Spleen (tissue), 11 donors: Measurements from ENCODE around the gene RC3H2. TPM values are rescaled to one million over a fixed set of nuclear protein-coding genes. Genes with fewer than 3 reads are reported as not detected.

Experiments
- DNase-seq: peaks from one replicate; pipeline ENCODE4 v3.0.0-alpha.2; 2020
- H3K27ac ChIP-seq, 8 donors: fragments of 200-600 bp; sonication (generic) in 7 of 8; 1 replicate in 4 of 8; 2 replicates in 4 of 8; pipeline versions ENCODE4 v1.5.0 to v1.8.0; 2016 to 2021; ENCODE audit warnings: inconsistent platforms in 4 of 8, mild to moderate bottlenecking in 4 of 8, moderate library complexity in 1 of 8
- H3K27me3 ChIP-seq, 7 donors: fragments of 200-600 bp; sonication (generic) in 6 of 7; replicated peaks in 1 of 7; 1 replicate in 4 of 7; 2 replicates in 3 of 7; pipeline versions ENCODE4 v1.5.0 to v1.8.0; 2016 to 2021; ENCODE audit warnings: inconsistent platforms in 3 of 7, mild to moderate bottlenecking in 1 of 7
- H3K36me3 ChIP-seq, 6 donors: fragments of 200-600 bp; sonication (generic) in 5 of 6; 1 replicate in 4 of 6; 2 replicates in 2 of 6; pipeline versions ENCODE4 v1.5.0 to v1.8.0; 2016 to 2021; ENCODE audit warnings: inconsistent platforms in 2 of 6
- H3K4me1 ChIP-seq, 6 donors: fragments of 200-600 bp; sonication (generic) in 5 of 6; 1 replicate in 3 of 6; 2 replicates in 3 of 6; pipeline versions ENCODE4 v1.5.0 to v1.8.0; 2016 to 2021; ENCODE audit warnings: inconsistent platforms in 3 of 6
- H3K4me3 ChIP-seq, 8 donors: fragments of 200-600 bp; sonication (generic) in 7 of 8; 1 replicate in 4 of 8; 2 replicates in 4 of 8; pipeline versions ENCODE4 v1.5.0 to v1.8.0; 2016 to 2021; ENCODE audit warnings: inconsistent platforms in 4 of 8, mild to moderate bottlenecking in 4 of 8, moderate library complexity in 2 of 8
- H3K9me3 ChIP-seq, 8 donors: fragments of 200-600 bp; sonication (generic) in 7 of 8; 1 replicate in 4 of 8; 2 replicates in 4 of 8; pipeline versions ENCODE4 v1.5.0 to v1.8.0; 2016 to 2021; ENCODE audit warnings: inconsistent platforms in 4 of 8
- POLR2A ChIP-seq, 3 donors: fragments of 450-650 bp; IDR thresholded peaks; one replicate each; pipeline ENCODE4 v1.5.1; 2017; ENCODE audit warnings: antibody characterized with exemption in 3 of 3, mild to moderate bottlenecking in 1 of 3
- POLR2AphosphoS5 ChIP-seq, 3 donors: sonication (generic); formaldehyde crosslinking; IDR thresholded peaks; one replicate each; pipeline ENCODE4 v1.5.1; 2017; ENCODE audit warnings: antibody characterized with exemption in 3 of 3
- WGBS, 5 donors: extraction: QIAGEN DNeasy Blood & Tissue Kit in 3 of 5; methylation state at CpG; one replicate each; pipeline versions ENCODE4 v1.1.5 to v1.1.7; 2013 to 2018; 5-methylcytosine and 5-hydroxymethylcytosine counted together
- intact Hi-C: fragments of 100-400 bp; cut with DNase I; formaldehyde crosslinking; loops from one replicate; pipeline ENCODE4 v1.15.0; 2023; ENCODE audit warnings: low total_unique reads
- polyA plus RNA-seq, 3 donors: library from polyadenylated mRNA; stranded (reverse); fragments of 200-250 nt; gene quantifications; one replicate each; pipeline ENCODE4 v1.2.1, GENCODE V29; 2013
- total RNA-seq, 7 donors: library from RNA; depleted of rRNA in 3 of 7; stranded (reverse); fragments of >200 nt in 3 of 7; fragmentation: NEBNext Ultra II Directional in 4 of 7; extraction: Animal tissue kit (Norgen Biotek cat#: 25700) in 4 of 7; gene quantifications; one replicate each; pipeline versions ENCODE4 v1.1.0 to v1.2.1, GENCODE V29; 2016 to 2021
- TF ChIP-seq, protein P1 (sequence below), 11 experiments: fragments of 200-600 bp in 7 of 11; fragments of 450-650 bp in 4 of 11; sonication (generic) in 4 of 11; IDR thresholded peaks in 8 of 11; conservative IDR thresholded peaks in 3 of 11; 1 replicate in 7 of 11; 2 replicates in 4 of 11; pipeline versions ENCODE4 v1.4.0 to v1.8.0; 2016 to 2021; ENCODE audit warnings: antibody characterized with exemption in 11 of 11, inconsistent platforms in 4 of 11, mild to moderate bottlenecking in 1 of 11
- donor health status: healthy with polysubstance abuse.
- donor health status: DM: no; HTN: no; CAD: no; lungs with moderate emphysema.
- donor health status: DM: no; HTN: no; CAD: no.
- donor health status: Bipolar disorder and iron deficiency.
- donor health status: healthy.
- donor health status: DM: no; HTN: no; CAD: no.
- donor health status: DM: yes; HTN: yes; CAD: no.

The RC3H2 gene
- total and polyA plus RNA-seq, 10 donors, result 8.3 to 78.7 (median 59.4) TPM

DNA sequence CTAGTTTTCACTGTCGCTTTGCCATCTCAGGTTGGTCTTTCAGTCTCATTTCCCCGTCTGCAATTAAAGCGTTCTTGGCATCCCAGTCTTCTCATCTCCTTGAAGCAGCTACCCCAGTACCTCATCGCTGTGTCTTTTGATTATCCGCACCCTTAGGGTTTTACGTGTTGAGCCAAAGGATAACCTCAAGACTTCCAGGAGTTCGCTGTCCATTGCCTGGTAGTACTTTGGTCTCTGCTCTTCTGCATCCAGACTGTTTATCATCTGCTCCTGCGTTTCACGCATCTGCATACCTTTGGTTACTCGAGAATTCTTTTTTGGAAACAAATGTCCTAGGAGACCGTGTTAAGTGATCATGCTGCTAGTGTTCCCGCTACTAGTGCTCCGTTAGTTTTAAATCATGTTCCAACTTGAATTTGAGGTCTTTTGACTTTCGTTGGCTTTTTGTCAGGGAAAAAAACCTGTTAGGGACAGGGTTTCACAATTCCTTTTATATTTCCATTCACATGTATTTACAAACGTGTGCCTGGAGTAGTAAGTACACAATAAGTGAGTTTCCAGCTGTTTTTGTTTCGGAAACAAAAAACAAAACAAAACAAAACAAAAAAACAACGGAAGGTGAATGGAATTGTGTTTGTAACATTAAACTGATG lies 36.5 kb upstream of the RC3H2 start:
- DNase-seq, result no peak
- 16 to 23% (median 17%) methylated on average over 17 of the region's 17 CpGs for WGBS, 5 donors
- peak overlapping the region in 7 of 8 donors; percentile 80 to 93 (median 89) for H3K27ac ChIP-seq
- peaks cover 0 to 33% (median 9%) of the 10 kb centered on the region in 6 donors for H3K36me3 ChIP-seq
- H3K4me1 ChIP-seq, result peaks cover 10 to 67% (median 43%) of the 10 kb centered on the region in 6 donors
- H3K9me3 ChIP-seq, result no peaks in the 10 kb centered on the region
- no peaks in the 10 kb centered on the region for H3K27me3 ChIP-seq
- intact Hi-C loops, result no loop called here
- peak overlapping the region; percentile 60 to 93 (median 78) for H3K4me3 ChIP-seq
- TF ChIP-seq, protein P1, sequence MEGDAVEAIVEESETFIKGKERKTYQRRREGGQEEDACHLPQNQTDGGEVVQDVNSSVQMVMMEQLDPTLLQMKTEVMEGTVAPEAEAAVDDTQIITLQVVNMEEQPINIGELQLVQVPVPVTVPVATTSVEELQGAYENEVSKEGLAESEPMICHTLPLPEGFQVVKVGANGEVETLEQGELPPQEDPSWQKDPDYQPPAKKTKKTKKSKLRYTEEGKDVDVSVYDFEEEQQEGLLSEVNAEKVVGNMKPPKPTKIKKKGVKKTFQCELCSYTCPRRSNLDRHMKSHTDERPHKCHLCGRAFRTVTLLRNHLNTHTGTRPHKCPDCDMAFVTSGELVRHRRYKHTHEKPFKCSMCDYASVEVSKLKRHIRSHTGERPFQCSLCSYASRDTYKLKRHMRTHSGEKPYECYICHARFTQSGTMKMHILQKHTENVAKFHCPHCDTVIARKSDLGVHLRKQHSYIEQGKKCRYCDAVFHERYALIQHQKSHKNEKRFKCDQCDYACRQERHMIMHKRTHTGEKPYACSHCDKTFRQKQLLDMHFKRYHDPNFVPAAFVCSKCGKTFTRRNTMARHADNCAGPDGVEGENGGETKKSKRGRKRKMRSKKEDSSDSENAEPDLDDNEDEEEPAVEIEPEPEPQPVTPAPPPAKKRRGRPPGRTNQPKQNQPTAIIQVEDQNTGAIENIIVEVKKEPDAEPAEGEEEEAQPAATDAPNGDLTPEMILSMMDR (IDR thresholded peaks at IDR 0.05 in 8 of 11, conservative IDR thresholded peaks at IDR 0.05 in 3 of 11), result no peak
- TF ChIP-seq POLR2A (IDR thresholded peaks at IDR 0.05) (no peak), POLR2AphosphoS5 (IDR thresholded peaks at IDR 0.05) (no peak)

GRCh38 chr9:122940749-122941581 lies 35.8 kb upstream of the RC3H2 start, which contains the start of gene RABGAP1:
Gene RABGAP1, plus strand, starts transcription at chr9:122941020. Its CDS starts 16,040 bp downstream, at chr9:122957060.
- Histone ChIP-seq H3K27me3 (no peaks in the 10 kb centered on the region), H3K27ac (peak within 1 kb of the TSS; percentile 79 to 93 (median 88)), H3K4me3 (peak within 1 kb of the TSS; percentile 60 to 93 (median 78)), H3K36me3 (peaks cover 0 to 38% (median 13%) of the 10 kb centered on the region in 6 donors), H3K9me3 (no peaks in the 10 kb centered on the region), H3K4me1 (peaks cover 10 to 62% (median 40%) of the 10 kb centered on the region in 6 donors)
- peak; percentile 100 for DNase-seq
- TF ChIP-seq, protein P1 (IDR thresholded peaks at IDR 0.05 in 8 of 11, conservative IDR thresholded peaks at IDR 0.05 in 3 of 11), result peak in 1 of 11 experiments; percentile 7
- peak in 1 of 3 donors; percentile 61 for TF ChIP-seq POLR2A (IDR thresholded peaks at IDR 0.05)
- TF ChIP-seq POLR2AphosphoS5 (IDR thresholded peaks at IDR 0.05), result peak; percentile 86 to 94 (median 90)
- intact Hi-C loops, result no loop called here
- WGBS, 5 donors, result 0 to 1% (median 0%) methylated on average over 19 to 53 of the region's 54 CpGs

DNA sequence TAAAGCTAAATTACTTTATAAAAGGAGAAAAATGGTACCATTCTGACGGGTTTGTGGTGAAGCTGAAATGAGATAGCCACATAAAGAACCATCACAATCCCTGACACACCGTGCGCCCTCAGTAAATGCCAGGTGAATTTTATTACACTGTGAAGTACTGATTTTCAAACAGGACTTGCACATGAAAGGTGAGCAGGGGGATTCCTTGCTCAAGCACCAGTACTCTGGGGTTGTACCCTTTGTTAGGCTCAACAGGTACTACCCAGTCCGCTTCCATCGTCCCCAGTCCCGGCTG lies 35.2 kb upstream of the RC3H2 start:
- peaks cover 10 to 61% (median 38%) of the 10 kb centered on the region in 6 donors for H3K4me1 ChIP-seq
- WGBS, 5 donors, result 30 to 63% (median 36%) methylated on average over 3 to 6 of the region's 6 CpGs
- no peak for DNase-seq
- TF ChIP-seq POLR2AphosphoS5 (IDR thresholded peaks at IDR 0.05) (no peak), POLR2A (IDR thresholded peaks at IDR 0.05) (no peak)
- TF ChIP-seq, protein P1 (IDR thresholded peaks at IDR 0.05 in 8 of 11, conservative IDR thresholded peaks at IDR 0.05 in 3 of 11), result no peak
- intact Hi-C loops, result no loop called here
- peak overlapping the region; percentile 51 to 93 (median 88) for H3K27ac ChIP-seq
- H3K9me3 ChIP-seq, result no peaks in the 10 kb centered on the region
- H3K4me3 ChIP-seq, result peak overlapping the region in 7 of 8 donors; percentile 60 to 93 (median 82)
- H3K36me3 ChIP-seq, result peaks cover 0 to 37% (median 13%) of the 10 kb centered on the region in 6 donors
- no peaks in the 10 kb centered on the region for H3K27me3 ChIP-seq

GRCh38 chr9:122939601-122940000 lies 34.4 kb upstream of the RC3H2 start:
- 81 to 88% (median 84%) methylated on average over 4 of the region's 4 CpGs for WGBS, 5 donors
- H3K27me3 ChIP-seq, result no peaks in the 10 kb centered on the region

More at GRCh38 chr9:122939601-122940000, 34.4 kb upstream of the RC3H2 start:
- intact Hi-C loops, result no loop called here
- Histone ChIP-seq H3K4me3 (no peak overlapping the region), H3K27ac (peak overlapping the region in 3 of 8 donors; percentile 86 to 93 (median 93)), H3K36me3 (peaks cover 0 to 34% (median 13%) of the 10 kb centered on the region in 6 donors), H3K9me3 (no peaks in the 10 kb centered on the region), H3K4me1 (peaks cover 10 to 61% (median 38%) of the 10 kb centered on the region in 6 donors)
- TF ChIP-seq POLR2A (IDR thresholded peaks at IDR 0.05) (no peak), POLR2AphosphoS5 (IDR thresholded peaks at IDR 0.05) (no peak)
- TF ChIP-seq, protein P1 (IDR thresholded peaks at IDR 0.05 in 8 of 11, conservative IDR thresholded peaks at IDR 0.05 in 3 of 11), result no peak
- no peak for DNase-seq
